Neural crest cell (in vitro differentiated cells): ENCODE measurements around the gene OR6N2. TPM values are rescaled to one million over a fixed set of nuclear protein-coding genes. Genes with fewer than 3 reads are reported as not detected.

Experiments
- DNase-seq: peaks from one replicate; pipeline ENCODE4 v3.0.0; 2021; ENCODE audit warnings: low read depth, mixed read lengths, low spot score
- H3K27ac Mint-ChIP-seq: one replicate; pipeline ENCODE4 v1.8.0; 2021; ENCODE audit warnings: mild to moderate bottlenecking, mixed read lengths; ENCODE audit not compliant: unreplicated experiment
- H3K27me3 Mint-ChIP-seq: 2 replicates; pipeline ENCODE4 v1.8.0; 2021; ENCODE audit warnings: low read depth, mild to moderate bottlenecking, mixed read lengths
- H3K36me3 Mint-ChIP-seq: 2 replicates; pipeline ENCODE4 v1.8.0; 2021; ENCODE audit warnings: low read depth, mild to moderate bottlenecking, mixed read lengths
- H3K4me1 Mint-ChIP-seq: 2 replicates; pipeline ENCODE4 v1.8.0; 2021; ENCODE audit warnings: mixed read lengths
- H3K4me3 Mint-ChIP-seq: one replicate; pipeline ENCODE4 v1.8.0; 2021; ENCODE audit warnings: mild to moderate bottlenecking, mixed read lengths
- H3K9me3 Mint-ChIP-seq: 2 replicates; pipeline ENCODE4 v1.8.0; 2021; ENCODE audit warnings: mixed read lengths
- CTCF ChIP-seq: fragments of 200-600 bp; sonication (generic); conservative IDR thresholded peaks from 2 replicates; pipeline ENCODE4 v1.5.0; 2021; ENCODE audit warnings: antibody characterized with exemption, mild to moderate bottlenecking
- total RNA-seq: library from RNA; stranded (reverse); gene quantifications from 2 replicates; pipeline ENCODE4 v1.2.1, GENCODE V29; 2021

OR6N2 gene
- total RNA-seq, 1 donor from 2014 or later, result not detected

- no peaks in the 10 kb centered on the region for H3K4me1 Mint-ChIP-seq
- no peak for TF ChIP-seq CTCF
- H3K9me3 Mint-ChIP-seq, result no peaks in the 10 kb centered on the region
- H3K27ac Mint-ChIP-seq, result no peak overlapping the region
- no peaks in the 10 kb centered on the region for H3K36me3 Mint-ChIP-seq
- no peak for DNase-seq
- no peak overlapping the region for H3K4me3 Mint-ChIP-seq
- H3K27me3 Mint-ChIP-seq, result peaks cover 57% of the 10 kb centered on the region
Observed at GRCh38 chr1:158799689-158800088, 18.7 kb upstream of the OR6N2 start.

DNA sequence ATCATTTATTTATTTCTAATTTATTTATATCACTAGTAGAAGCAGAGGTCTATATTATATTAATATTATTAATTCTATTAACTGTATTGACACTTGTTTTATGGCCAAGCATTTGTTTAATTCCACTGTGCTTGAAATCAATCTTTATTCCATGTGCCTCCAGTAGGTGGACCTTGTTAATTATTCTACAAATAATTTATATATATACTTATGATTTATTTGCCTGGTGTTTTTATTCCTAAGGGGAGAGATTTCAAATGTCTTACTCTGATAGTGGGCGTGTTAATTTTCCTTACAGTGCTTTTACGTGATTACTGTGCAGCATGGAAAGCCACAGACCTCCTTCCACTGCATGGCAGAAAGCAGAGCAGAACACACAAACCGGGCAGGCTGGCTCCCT is 17.5 kb upstream of the OR6N2 start:
- Mint-ChIP-seq H3K9me3 (no peaks in the 10 kb centered on the region), H3K4me3 (no peak overlapping the region), H3K27ac (no peak overlapping the region), H3K36me3 (no peaks in the 10 kb centered on the region), H3K4me1 (no peaks in the 10 kb centered on the region), H3K27me3 (peaks cover 56% of the 10 kb centered on the region)
- no peak for DNase-seq
- peak; percentile 32 for TF ChIP-seq CTCF

GRCh38 chr1:158794247-158794646 is 13.2 kb upstream of the OR6N2 start:
- Mint-ChIP-seq H3K36me3 (no peaks in the 10 kb centered on the region), H3K4me3 (no peak overlapping the region), H3K27me3 (peaks cover 19% of the 10 kb centered on the region), H3K4me1 (no peaks in the 10 kb centered on the region), H3K27ac (no peak overlapping the region), H3K9me3 (no peaks in the 10 kb centered on the region)
- no peak for TF ChIP-seq CTCF
- DNase-seq, result no peak

GRCh38 chr1:158793604-158794003 is 12.6 kb upstream of the OR6N2 start:
- Mint-ChIP-seq H3K27ac (no peak overlapping the region), H3K4me1 (no peaks in the 10 kb centered on the region), H3K27me3 (peaks cover 16% of the 10 kb centered on the region), H3K36me3 (no peaks in the 10 kb centered on the region), H3K9me3 (no peaks in the 10 kb centered on the region), H3K4me3 (no peak overlapping the region)
- no peak for DNase-seq
- peak; percentile 46 for TF ChIP-seq CTCF

DNA sequence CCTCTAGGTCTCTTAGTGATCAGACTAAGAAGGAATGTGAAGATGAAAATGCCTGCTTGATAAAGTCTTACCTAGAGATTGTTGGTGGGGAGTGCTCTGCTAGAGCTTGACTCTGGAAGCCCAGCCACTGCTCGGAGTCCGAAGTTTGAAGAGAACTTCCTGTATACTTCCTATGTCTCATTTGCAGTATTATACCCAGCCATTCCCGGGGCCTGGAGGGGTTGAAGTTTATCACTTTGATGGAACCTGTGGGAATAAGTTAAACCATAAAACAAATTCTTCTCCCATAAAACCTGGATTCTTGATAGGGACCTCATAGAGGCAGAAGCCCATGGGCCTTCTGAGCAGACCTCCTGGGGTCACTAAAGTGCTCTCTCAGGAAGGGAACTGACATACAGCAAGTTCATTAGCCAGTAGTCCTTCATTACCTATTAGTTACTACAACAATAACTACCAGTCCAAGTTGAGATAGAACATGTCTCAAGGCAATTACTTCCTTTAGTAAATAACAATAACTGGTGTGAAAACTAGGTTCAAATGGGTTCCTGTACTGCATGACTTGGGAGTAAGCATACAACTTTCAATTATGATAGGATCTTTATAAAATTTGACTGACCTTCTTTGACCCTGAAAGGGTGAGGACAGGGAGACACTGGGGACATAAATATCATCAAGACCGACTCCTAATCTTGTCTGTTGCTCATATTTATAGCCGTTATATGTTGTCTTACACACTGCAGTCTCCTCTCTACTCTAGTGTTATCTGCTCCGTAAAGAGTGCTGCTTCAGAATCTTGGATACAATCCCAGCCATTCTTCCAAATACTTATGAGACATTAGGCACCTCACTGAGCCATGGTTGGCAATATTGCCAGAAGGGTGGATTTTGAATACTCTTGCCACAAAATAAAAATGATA is 8.8 kb downstream of the OR6N2 start, which contains the start of gene OR6N1:
Gene OR6N1 (minus strand): TSS at position 246 of the 917 bp plus-strand sequence. CDS start 5,513 bp downstream, outside the sequence.
- H3K4me3 Mint-ChIP-seq, result no peak within 1 kb of the TSS
- no peaks in the 10 kb centered on the region for H3K9me3 Mint-ChIP-seq
- no peaks in the 10 kb centered on the region for H3K36me3 Mint-ChIP-seq
- DNase-seq, result no peak
- H3K27ac Mint-ChIP-seq, result no peak within 1 kb of the TSS
- no peaks in the 10 kb centered on the region for H3K4me1 Mint-ChIP-seq
- no peak for TF ChIP-seq CTCF
- peaks cover 14% of the 10 kb centered on the region for H3K27me3 Mint-ChIP-seq
